ACC112 (cell line): ENCODE measurements around the gene ROPN1B.

Experiments
- H2AFZ ChIP-seq: fragments of 200-600 bp; sonication (generic); one replicate; pipeline ENCODE4 v1.6.0; 2017; ENCODE audit warnings: antibody characterized with exemption, low read length; ENCODE audit not compliant: unreplicated experiment
- H3K27ac ChIP-seq: fragments of 200-600 bp; sonication (generic); 2 replicates; pipeline ENCODE4 v1.5.1; 2014; ENCODE audit warnings: low read depth, mild to moderate bottlenecking, antibody characterized with exemption, low read length, moderate library complexity
- H3K27me3 ChIP-seq: fragments of 200-600 bp; sonication (generic); 2 replicates; pipeline ENCODE4 v1.6.1; 2014; ENCODE audit warnings: mild to moderate bottlenecking, antibody characterized with exemption, low read length, moderate library complexity, mixed read lengths; ENCODE audit not compliant: insufficient read depth
- H3K36me3 ChIP-seq: fragments of 200-600 bp; sonication (generic); 2 replicates; pipeline ENCODE4 v1.6.1; 2016; ENCODE audit warnings: mild to moderate bottlenecking, antibody characterized with exemption, low read length, moderate library complexity, mixed read lengths; ENCODE audit not compliant: insufficient read depth
- H3K4me1 ChIP-seq: fragments of 200-600 bp; sonication (generic); one replicate; pipeline ENCODE4 v1.6.1; 2016; ENCODE audit warnings: low read length, mixed read lengths; ENCODE audit not compliant: insufficient read depth, unreplicated experiment, control insufficient read depth
- H3K4me3 ChIP-seq: fragments of 200-600 bp; sonication (generic); 2 replicates; pipeline ENCODE4 v1.5.1; 2014; ENCODE audit warnings: mild to moderate bottlenecking, low read depth, low read length
- H3K79me2 ChIP-seq: fragments of 200-600 bp; sonication (generic); one replicate; pipeline ENCODE4 v1.6.0; 2016; ENCODE audit warnings: low read length; ENCODE audit not compliant: control insufficient read depth, unreplicated experiment, insufficient read depth

ROPN1B gene

GRCh38 chr3:126009181-126009580 is 40.2 kb downstream of the ROPN1B start:
- Histone ChIP-seq H3K27me3 (no peaks in the 10 kb centered on the region), H2AFZ (no peak overlapping the region), H3K4me3 (no peak overlapping the region), H3K79me2 (no peaks in the 10 kb centered on the region), H3K27ac (no peak overlapping the region), H3K4me1 (peaks cover 19% of the 10 kb centered on the region), H3K36me3 (no peaks in the 10 kb centered on the region)

GRCh38 chr3:126013751-126014156 is 44.8 kb downstream of the ROPN1B start:
- H3K4me3 ChIP-seq = no peak overlapping the region
- H3K36me3 ChIP-seq = no peaks in the 10 kb centered on the region
- no peak overlapping the region for H3K27ac ChIP-seq
- no peaks in the 10 kb centered on the region for H3K27me3 ChIP-seq
- peaks cover 7% of the 10 kb centered on the region for H3K4me1 ChIP-seq
- H3K79me2 ChIP-seq = no peaks in the 10 kb centered on the region
- H2AFZ ChIP-seq = no peak overlapping the region

- Histone ChIP-seq H3K27me3 (no peaks in the 10 kb centered on the region), H3K4me1 (peaks cover 7% of the 10 kb centered on the region), H3K36me3 (no peaks in the 10 kb centered on the region), H3K4me3 (no peak overlapping the region), H3K27ac (no peak overlapping the region), H2AFZ (no peak overlapping the region), H3K79me2 (no peaks in the 10 kb centered on the region)
These were observed 45.3 kb downstream of the ROPN1B start for GRCh38 chr3:126014252-126014651.

- H3K36me3 ChIP-seq = no peaks in the 10 kb centered on the region
- H2AFZ ChIP-seq = no peak overlapping the region
- peaks cover 7% of the 10 kb centered on the region for H3K4me1 ChIP-seq
- no peaks in the 10 kb centered on the region for H3K27me3 ChIP-seq
- H3K79me2 ChIP-seq = no peaks in the 10 kb centered on the region
- no peak overlapping the region for H3K27ac ChIP-seq
- H3K4me3 ChIP-seq = no peak overlapping the region
These were observed 46.1 kb downstream of the ROPN1B start for GRCh38 chr3:126015075-126015474.

- H3K36me3 ChIP-seq = no peaks in the 10 kb centered on the region
- H3K4me3 ChIP-seq = no peak overlapping the region
- no peaks in the 10 kb centered on the region for H3K79me2 ChIP-seq
- H3K27ac ChIP-seq = no peak overlapping the region
- no peaks in the 10 kb centered on the region for H3K27me3 ChIP-seq
- H2AFZ ChIP-seq = no peak overlapping the region
- peaks cover 7% of the 10 kb centered on the region for H3K4me1 ChIP-seq
These were observed 47.6 kb downstream of the ROPN1B start for GRCh38 chr3:126016616-126017015.

GRCh38 chr3:126017362-126017761 is 48.4 kb downstream of the ROPN1B start:
- Histone ChIP-seq H3K79me2 (no peaks in the 10 kb centered on the region), H2AFZ (no peak overlapping the region), H3K36me3 (no peaks in the 10 kb centered on the region), H3K4me1 (peaks cover 7% of the 10 kb centered on the region), H3K4me3 (no peak overlapping the region), H3K27ac (no peak overlapping the region), H3K27me3 (no peaks in the 10 kb centered on the region)

GRCh38 chr3:126018545-126018944 is 49.6 kb downstream of the ROPN1B start:
- Histone ChIP-seq H3K36me3 (no peaks in the 10 kb centered on the region), H3K27me3 (no peaks in the 10 kb centered on the region), H3K79me2 (no peaks in the 10 kb centered on the region), H3K27ac (no peak overlapping the region), H3K4me1 (peaks cover 7% of the 10 kb centered on the region), H2AFZ (no peak overlapping the region), H3K4me3 (no peak overlapping the region)

- no peaks in the 10 kb centered on the region for H3K27me3 ChIP-seq
- no peaks in the 10 kb centered on the region for H3K79me2 ChIP-seq
- H3K27ac ChIP-seq = no peak overlapping the region
- no peak overlapping the region for H2AFZ ChIP-seq
- H3K36me3 ChIP-seq = no peaks in the 10 kb centered on the region
- peaks cover 7% of the 10 kb centered on the region for H3K4me1 ChIP-seq
- no peak overlapping the region for H3K4me3 ChIP-seq
These were observed 50.0 kb downstream of the ROPN1B start for GRCh38 chr3:126018995-126019394.

GRCh38 chr3:126019683-126020082 is 50.7 kb downstream of the ROPN1B start:
- no peaks in the 10 kb centered on the region for H3K36me3 ChIP-seq
- no peaks in the 10 kb centered on the region for H3K79me2 ChIP-seq
- no peak overlapping the region for H2AFZ ChIP-seq
- no peak overlapping the region for H3K27ac ChIP-seq
- H3K4me3 ChIP-seq = no peak overlapping the region
- peaks cover under 1% of the 10 kb centered on the region for H3K4me1 ChIP-seq
- H3K27me3 ChIP-seq = no peaks in the 10 kb centered on the region

GRCh38 chr3:126021224-126021623 is 52.2 kb downstream of the ROPN1B start:
- H3K4me3 ChIP-seq = no peak overlapping the region
- no peaks in the 10 kb centered on the region for H3K36me3 ChIP-seq
- no peak overlapping the region for H3K27ac ChIP-seq

GRCh38 chr3:126021702-126022101 is 52.7 kb downstream of the ROPN1B start:
- H3K4me3 ChIP-seq = no peak overlapping the region
- no peak overlapping the region for H2AFZ ChIP-seq
- H3K36me3 ChIP-seq = no peaks in the 10 kb centered on the region
- H3K27ac ChIP-seq = no peak overlapping the region
- H3K27me3 ChIP-seq = no peaks in the 10 kb centered on the region
- H3K4me1 ChIP-seq = no peaks in the 10 kb centered on the region
- H3K79me2 ChIP-seq = no peaks in the 10 kb centered on the region

More at GRCh38 chr3:126021224-126021623, 52.2 kb downstream of the ROPN1B start:
- no peaks in the 10 kb centered on the region for H3K4me1 ChIP-seq
- no peak overlapping the region for H2AFZ ChIP-seq
- H3K79me2 ChIP-seq = no peaks in the 10 kb centered on the region
- H3K27me3 ChIP-seq = no peaks in the 10 kb centered on the region
